ENCODE measurements around the gene CREB3L2. TPM values are rescaled to one million over a fixed set of nuclear protein-coding genes. Genes with fewer than 3 reads are reported as not detected.

Gene CREB3L2
- total RNA-seq, 1 experiment from 2014 or later = 39.9 TPM

GRCh38 chr7:138025215-138026186, 23.6 kb upstream of the CREB3L2 start:
- no peak for DNase-seq
- BruUV-seq (replicated peaks) = no TSS peak
- no peaks in the 10 kb centered on the region for H3K27me3 Mint-ChIP-seq (ENCODE audit: unreplicated experiment)
- peaks cover 12% of the 10 kb centered on the region for H3K4me1 Mint-ChIP-seq (ENCODE audit: low read depth, unreplicated experiment)
- CTCF ChIA-PET = interaction anchor here (1.0 kb wide), 1 partner anchor 19 kb away, joined by 3 read pairs; no protein-coding TSS in a partner anchor
- H3K36me3 Mint-ChIP-seq (ENCODE audit: insufficient read depth, unreplicated experiment) = no peaks in the 10 kb centered on the region
- TF ChIP-seq, protein P1, sequence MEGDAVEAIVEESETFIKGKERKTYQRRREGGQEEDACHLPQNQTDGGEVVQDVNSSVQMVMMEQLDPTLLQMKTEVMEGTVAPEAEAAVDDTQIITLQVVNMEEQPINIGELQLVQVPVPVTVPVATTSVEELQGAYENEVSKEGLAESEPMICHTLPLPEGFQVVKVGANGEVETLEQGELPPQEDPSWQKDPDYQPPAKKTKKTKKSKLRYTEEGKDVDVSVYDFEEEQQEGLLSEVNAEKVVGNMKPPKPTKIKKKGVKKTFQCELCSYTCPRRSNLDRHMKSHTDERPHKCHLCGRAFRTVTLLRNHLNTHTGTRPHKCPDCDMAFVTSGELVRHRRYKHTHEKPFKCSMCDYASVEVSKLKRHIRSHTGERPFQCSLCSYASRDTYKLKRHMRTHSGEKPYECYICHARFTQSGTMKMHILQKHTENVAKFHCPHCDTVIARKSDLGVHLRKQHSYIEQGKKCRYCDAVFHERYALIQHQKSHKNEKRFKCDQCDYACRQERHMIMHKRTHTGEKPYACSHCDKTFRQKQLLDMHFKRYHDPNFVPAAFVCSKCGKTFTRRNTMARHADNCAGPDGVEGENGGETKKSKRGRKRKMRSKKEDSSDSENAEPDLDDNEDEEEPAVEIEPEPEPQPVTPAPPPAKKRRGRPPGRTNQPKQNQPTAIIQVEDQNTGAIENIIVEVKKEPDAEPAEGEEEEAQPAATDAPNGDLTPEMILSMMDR (IDR thresholded peaks at IDR 0.05; ENCODE audit: unreplicated experiment) = no peak
- intact Hi-C loops (cut with micrococcal nuclease; ENCODE audit: unreplicated experiment) = no loop called here
- H3K27ac Mint-ChIP-seq (ENCODE audit: unreplicated experiment) = no peak overlapping the region
- no peak overlapping the region for H3K4me3 Mint-ChIP-seq (ENCODE audit: low read depth, unreplicated experiment)
- H3K9me3 Mint-ChIP-seq (ENCODE audit: low read depth, unreplicated experiment) = peaks cover 2% of the 10 kb centered on the region

GRCh38 chr7:138024765-138025164, 22.9 kb upstream of the CREB3L2 start:
- H3K36me3 Mint-ChIP-seq (ENCODE audit: insufficient read depth, unreplicated experiment) = no peaks in the 10 kb centered on the region
- H3K27ac Mint-ChIP-seq (ENCODE audit: unreplicated experiment) = no peak overlapping the region
- peaks cover 2% of the 10 kb centered on the region for H3K9me3 Mint-ChIP-seq (ENCODE audit: low read depth, unreplicated experiment)
- BruUV-seq (replicated peaks) = no TSS peak
- H3K4me3 Mint-ChIP-seq (ENCODE audit: low read depth, unreplicated experiment) = no peak overlapping the region
- peaks cover 8% of the 10 kb centered on the region for H3K4me1 Mint-ChIP-seq (ENCODE audit: low read depth, unreplicated experiment)
- DNase-seq = no peak
- TF ChIP-seq, protein P1 (IDR thresholded peaks at IDR 0.05; ENCODE audit: unreplicated experiment) = no peak
- intact Hi-C loops (cut with micrococcal nuclease; ENCODE audit: unreplicated experiment) = no loop called here
- no peaks in the 10 kb centered on the region for H3K27me3 Mint-ChIP-seq (ENCODE audit: unreplicated experiment)
- CTCF ChIA-PET = no interaction called here

DNA sequence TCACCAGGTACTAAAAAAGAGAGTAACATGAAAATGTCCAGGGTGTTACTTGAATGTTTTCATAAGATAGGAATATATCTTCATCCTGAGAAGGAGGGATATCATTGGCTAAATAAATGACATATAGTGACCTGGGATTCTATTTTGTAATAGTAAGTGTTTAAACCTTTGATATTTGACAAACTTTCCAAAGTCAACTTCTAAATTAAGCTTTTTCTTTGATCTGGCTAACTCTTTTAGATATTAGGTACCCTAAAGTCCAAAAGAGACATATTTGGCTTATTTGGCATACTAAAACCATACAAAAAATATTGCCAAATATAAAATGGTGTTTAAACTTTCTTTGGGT, 22.4 kb upstream of the CREB3L2 start:
- intact Hi-C loops (cut with micrococcal nuclease; ENCODE audit: unreplicated experiment) = no loop called here
- Mint-ChIP-seq H3K9me3 (ENCODE audit: low read depth, unreplicated experiment) (peaks cover 2% of the 10 kb centered on the region), H3K4me1 (ENCODE audit: low read depth, unreplicated experiment) (peaks cover 8% of the 10 kb centered on the region), H3K27me3 (ENCODE audit: unreplicated experiment) (no peaks in the 10 kb centered on the region), H3K27ac (ENCODE audit: unreplicated experiment) (no peak overlapping the region), H3K36me3 (ENCODE audit: insufficient read depth, unreplicated experiment) (no peaks in the 10 kb centered on the region), H3K4me3 (ENCODE audit: low read depth, unreplicated experiment) (no peak overlapping the region)
- DNase-seq = no peak
- CTCF ChIA-PET = interaction anchor here (0.6 to 1.3 kb wide), 2 partner anchors 26 to 714 kb away, joined by 3 to 9 read pairs; no protein-coding TSS in a partner anchor
- TF ChIP-seq, protein P1 (IDR thresholded peaks at IDR 0.05; ENCODE audit: unreplicated experiment) = no peak
- no TSS peak for BruUV-seq (replicated peaks)

GRCh38 chr7:138023618-138024342, 21.9 kb upstream of the CREB3L2 start:
- TF ChIP-seq, protein P1 (IDR thresholded peaks at IDR 0.05; ENCODE audit: unreplicated experiment) = no peak
- Mint-ChIP-seq H3K4me1 (ENCODE audit: low read depth, unreplicated experiment) (peaks cover 8% of the 10 kb centered on the region), H3K4me3 (ENCODE audit: low read depth, unreplicated experiment) (no peak overlapping the region), H3K36me3 (ENCODE audit: insufficient read depth, unreplicated experiment) (no peaks in the 10 kb centered on the region), H3K27me3 (ENCODE audit: unreplicated experiment) (no peaks in the 10 kb centered on the region), H3K9me3 (ENCODE audit: low read depth, unreplicated experiment) (peaks cover 2% of the 10 kb centered on the region), H3K27ac (ENCODE audit: unreplicated experiment) (no peak overlapping the region)
- intact Hi-C loops (cut with micrococcal nuclease; ENCODE audit: unreplicated experiment) = no loop called here
- CTCF ChIA-PET = interaction anchor here (0.6 to 1.3 kb wide), 2 partner anchors 27 to 715 kb away, joined by 3 to 9 read pairs; no protein-coding TSS in a partner anchor
- no peak for DNase-seq
- BruUV-seq (replicated peaks) = no TSS peak
